Measurements from ENCODE around the gene MCM7. TPM values are rescaled to one million over a fixed set of nuclear protein-coding genes. Genes with fewer than 3 reads are reported as not detected.

Gene MCM7
- total and polyA plus RNA-seq, 2 of the 13 experiments (the other 11 are each of a cell fraction or from before 2014, with no cell fraction given) = 84.5 to 214 TPM

DNA sequence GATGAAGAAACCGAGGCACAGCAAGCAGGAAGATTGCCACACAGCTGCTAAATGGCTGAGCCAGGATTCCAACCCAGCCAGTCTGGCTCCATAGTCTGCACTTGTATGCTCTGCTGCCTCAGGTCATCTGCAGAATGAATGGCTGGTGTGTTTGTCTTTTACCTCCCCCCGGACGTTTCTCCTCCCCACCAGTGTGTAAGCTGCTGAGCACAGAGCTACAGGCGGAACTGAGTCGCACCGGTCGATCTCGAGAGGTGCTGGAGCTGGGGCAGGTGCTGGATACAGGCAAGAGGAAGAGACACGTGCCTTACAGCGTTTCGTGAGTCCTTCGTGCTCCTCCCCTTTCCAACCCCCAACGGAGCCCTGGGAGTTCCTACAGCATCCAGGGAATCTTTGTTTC, 20.9 kb upstream of the MCM7 start (continued):
- TF ChIP-seq, protein P1, sequence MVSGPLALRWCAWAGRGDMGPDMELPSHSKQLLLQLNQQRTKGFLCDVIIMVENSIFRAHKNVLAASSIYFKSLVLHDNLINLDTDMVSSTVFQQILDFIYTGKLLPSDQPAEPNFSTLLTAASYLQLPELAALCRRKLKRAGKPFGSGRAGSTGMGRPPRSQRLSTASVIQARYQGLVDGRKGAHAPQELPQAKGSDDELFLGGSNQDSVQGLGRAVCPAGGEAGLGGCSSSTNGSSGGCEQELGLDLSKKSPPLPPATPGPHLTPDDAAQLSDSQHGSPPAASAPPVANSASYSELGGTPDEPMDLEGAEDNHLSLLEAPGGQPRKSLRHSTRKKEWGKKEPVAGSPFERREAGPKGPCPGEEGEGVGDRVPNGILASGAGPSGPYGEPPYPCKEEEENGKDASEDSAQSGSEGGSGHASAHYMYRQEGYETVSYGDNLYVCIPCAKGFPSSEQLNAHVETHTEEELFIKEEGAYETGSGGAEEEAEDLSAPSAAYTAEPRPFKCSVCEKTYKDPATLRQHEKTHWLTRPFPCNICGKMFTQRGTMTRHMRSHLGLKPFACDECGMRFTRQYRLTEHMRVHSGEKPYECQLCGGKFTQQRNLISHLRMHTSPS (CRISPR knock-in tag; IDR thresholded peaks at IDR 0.05; ENCODE audit: low read depth) = no peak
- TF ChIP-seq, protein P2, sequence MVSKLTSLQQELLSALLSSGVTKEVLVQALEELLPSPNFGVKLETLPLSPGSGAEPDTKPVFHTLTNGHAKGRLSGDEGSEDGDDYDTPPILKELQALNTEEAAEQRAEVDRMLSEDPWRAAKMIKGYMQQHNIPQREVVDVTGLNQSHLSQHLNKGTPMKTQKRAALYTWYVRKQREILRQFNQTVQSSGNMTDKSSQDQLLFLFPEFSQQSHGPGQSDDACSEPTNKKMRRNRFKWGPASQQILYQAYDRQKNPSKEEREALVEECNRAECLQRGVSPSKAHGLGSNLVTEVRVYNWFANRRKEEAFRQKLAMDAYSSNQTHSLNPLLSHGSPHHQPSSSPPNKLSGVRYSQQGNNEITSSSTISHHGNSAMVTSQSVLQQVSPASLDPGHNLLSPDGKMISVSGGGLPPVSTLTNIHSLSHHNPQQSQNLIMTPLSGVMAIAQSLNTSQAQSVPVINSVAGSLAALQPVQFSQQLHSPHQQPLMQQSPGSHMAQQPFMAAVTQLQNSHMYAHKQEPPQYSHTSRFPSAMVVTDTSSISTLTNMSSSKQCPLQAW (CRISPR knock-in tag; IDR thresholded peaks at IDR 0.05) = 0 out of 2 replicates have a peak, but pooled peaks have one; percentile 11
- no peak for TF ChIP-seq KLF15 (CRISPR knock-in tag; IDR thresholded peaks at IDR 0.05; ENCODE audit: borderline replicate concordance)
- TF ChIP-seq, protein P3, sequence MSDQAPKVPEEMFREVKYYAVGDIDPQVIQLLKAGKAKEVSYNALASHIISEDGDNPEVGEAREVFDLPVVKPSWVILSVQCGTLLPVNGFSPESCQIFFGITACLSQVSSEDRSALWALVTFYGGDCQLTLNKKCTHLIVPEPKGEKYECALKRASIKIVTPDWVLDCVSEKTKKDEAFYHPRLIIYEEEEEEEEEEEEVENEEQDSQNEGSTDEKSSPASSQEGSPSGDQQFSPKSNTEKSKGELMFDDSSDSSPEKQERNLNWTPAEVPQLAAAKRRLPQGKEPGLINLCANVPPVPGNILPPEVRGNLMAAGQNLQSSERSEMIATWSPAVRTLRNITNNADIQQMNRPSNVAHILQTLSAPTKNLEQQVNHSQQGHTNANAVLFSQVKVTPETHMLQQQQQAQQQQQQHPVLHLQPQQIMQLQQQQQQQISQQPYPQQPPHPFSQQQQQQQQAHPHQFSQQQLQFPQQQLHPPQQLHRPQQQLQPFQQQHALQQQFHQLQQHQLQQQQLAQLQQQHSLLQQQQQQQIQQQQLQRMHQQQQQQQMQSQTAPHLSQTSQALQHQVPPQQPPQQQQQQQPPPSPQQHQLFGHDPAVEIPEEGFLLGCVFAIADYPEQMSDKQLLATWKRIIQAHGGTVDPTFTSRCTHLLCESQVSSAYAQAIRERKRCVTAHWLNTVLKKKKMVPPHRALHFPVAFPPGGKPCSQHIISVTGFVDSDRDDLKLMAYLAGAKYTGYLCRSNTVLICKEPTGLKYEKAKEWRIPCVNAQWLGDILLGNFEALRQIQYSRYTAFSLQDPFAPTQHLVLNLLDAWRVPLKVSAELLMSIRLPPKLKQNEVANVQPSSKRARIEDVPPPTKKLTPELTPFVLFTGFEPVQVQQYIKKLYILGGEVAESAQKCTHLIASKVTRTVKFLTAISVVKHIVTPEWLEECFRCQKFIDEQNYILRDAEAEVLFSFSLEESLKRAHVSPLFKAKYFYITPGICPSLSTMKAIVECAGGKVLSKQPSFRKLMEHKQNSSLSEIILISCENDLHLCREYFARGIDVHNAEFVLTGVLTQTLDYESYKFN (CRISPR knock-in tag; conservative IDR thresholded peaks at IDR 0.05) = peak; percentile 76
- TF ChIP-seq ZNF138 (CRISPR knock-in tag; IDR thresholded peaks at IDR 0.05; ENCODE audit: low read depth) = no peak
- TF ChIP-seq, protein P4, sequence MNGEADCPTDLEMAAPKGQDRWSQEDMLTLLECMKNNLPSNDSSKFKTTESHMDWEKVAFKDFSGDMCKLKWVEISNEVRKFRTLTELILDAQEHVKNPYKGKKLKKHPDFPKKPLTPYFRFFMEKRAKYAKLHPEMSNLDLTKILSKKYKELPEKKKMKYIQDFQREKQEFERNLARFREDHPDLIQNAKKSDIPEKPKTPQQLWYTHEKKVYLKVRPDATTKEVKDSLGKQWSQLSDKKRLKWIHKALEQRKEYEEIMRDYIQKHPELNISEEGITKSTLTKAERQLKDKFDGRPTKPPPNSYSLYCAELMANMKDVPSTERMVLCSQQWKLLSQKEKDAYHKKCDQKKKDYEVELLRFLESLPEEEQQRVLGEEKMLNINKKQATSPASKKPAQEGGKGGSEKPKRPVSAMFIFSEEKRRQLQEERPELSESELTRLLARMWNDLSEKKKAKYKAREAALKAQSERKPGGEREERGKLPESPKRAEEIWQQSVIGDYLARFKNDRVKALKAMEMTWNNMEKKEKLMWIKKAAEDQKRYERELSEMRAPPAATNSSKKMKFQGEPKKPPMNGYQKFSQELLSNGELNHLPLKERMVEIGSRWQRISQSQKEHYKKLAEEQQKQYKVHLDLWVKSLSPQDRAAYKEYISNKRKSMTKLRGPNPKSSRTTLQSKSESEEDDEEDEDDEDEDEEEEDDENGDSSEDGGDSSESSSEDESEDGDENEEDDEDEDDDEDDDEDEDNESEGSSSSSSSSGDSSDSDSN (CRISPR knock-in tag; IDR thresholded peaks at IDR 0.05) = peak; percentile 65
- TF ChIP-seq ZNF263 (CRISPR knock-in tag; IDR thresholded peaks at IDR 0.05) = no peak; the same call in 1 of the 2 replicates
- TF ChIP-seq, protein P5, sequence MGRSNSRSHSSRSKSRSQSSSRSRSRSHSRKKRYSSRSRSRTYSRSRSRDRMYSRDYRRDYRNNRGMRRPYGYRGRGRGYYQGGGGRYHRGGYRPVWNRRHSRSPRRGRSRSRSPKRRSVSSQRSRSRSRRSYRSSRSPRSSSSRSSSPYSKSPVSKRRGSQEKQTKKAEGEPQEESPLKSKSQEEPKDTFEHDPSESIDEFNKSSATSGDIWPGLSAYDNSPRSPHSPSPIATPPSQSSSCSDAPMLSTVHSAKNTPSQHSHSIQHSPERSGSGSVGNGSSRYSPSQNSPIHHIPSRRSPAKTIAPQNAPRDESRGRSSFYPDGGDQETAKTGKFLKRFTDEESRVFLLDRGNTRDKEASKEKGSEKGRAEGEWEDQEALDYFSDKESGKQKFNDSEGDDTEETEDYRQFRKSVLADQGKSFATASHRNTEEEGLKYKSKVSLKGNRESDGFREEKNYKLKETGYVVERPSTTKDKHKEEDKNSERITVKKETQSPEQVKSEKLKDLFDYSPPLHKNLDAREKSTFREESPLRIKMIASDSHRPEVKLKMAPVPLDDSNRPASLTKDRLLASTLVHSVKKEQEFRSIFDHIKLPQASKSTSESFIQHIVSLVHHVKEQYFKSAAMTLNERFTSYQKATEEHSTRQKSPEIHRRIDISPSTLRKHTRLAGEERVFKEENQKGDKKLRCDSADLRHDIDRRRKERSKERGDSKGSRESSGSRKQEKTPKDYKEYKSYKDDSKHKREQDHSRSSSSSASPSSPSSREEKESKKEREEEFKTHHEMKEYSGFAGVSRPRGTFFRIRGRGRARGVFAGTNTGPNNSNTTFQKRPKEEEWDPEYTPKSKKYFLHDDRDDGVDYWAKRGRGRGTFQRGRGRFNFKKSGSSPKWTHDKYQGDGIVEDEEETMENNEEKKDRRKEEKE (IDR thresholded peaks at IDR 0.05) = no peak
- no peak for TF ChIP-seq ZC3H4 (CRISPR knock-in tag; IDR thresholded peaks at IDR 0.05; ENCODE audit: borderline replicate concordance)
- TF ChIP-seq, protein P6, sequence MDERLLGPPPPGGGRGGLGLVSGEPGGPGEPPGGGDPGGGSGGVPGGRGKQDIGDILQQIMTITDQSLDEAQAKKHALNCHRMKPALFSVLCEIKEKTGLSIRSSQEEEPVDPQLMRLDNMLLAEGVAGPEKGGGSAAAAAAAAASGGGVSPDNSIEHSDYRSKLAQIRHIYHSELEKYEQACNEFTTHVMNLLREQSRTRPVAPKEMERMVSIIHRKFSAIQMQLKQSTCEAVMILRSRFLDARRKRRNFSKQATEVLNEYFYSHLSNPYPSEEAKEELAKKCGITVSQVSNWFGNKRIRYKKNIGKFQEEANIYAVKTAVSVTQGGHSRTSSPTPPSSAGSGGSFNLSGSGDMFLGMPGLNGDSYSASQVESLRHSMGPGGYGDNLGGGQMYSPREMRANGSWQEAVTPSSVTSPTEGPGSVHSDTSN (CRISPR knock-in tag; IDR thresholded peaks at IDR 0.05) = no peak
- TF ChIP-seq ZNF468 (CRISPR knock-in tag; IDR thresholded peaks at IDR 0.05) = no peak
- TF ChIP-seq STAT5B (CRISPR knock-in tag; IDR thresholded peaks at IDR 0.05) = no peak
- TF ChIP-seq, protein P7, sequence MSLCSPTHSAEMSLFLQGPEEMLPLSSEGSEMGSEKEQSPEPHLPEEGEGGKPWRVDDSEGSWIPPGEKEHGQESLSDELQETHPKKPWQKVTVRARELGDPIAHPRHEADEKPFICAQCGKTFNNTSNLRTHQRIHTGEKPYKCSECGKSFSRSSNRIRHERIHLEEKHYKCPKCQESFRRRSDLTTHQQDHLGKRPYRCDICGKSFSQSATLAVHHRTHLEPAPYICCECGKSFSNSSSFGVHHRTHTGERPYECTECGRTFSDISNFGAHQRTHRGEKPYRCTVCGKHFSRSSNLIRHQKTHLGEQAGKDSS (CRISPR knock-in tag; IDR thresholded peaks at IDR 0.05; ENCODE audit: borderline replicate concordance, low read depth) = no peak
- no peak for TF ChIP-seq MTF2 (CRISPR knock-in tag; IDR thresholded peaks at IDR 0.05; ENCODE audit: borderline replicate concordance)
- no peak; the same call in 1 of the 2 replicates for TF ChIP-seq ZNF430 (CRISPR knock-in tag; IDR thresholded peaks at IDR 0.05)

All from HepG2 (cell line).